Measurements from ENCODE around the gene NINJ2.

- no peak for TF ChIP-seq CTCF (IDR thresholded peaks at IDR 0.05)
- TF ChIP-seq POLR2A (IDR thresholded peaks at IDR 0.05), result no peak
These were observed 103.9 kb downstream of the NINJ2 start for GRCh38 chr12:559208-559905.
